Measurements from ENCODE around the gene ATP2B2. TPM values are rescaled to one million over a fixed set of nuclear protein-coding genes. Genes with fewer than 3 reads are reported as not detected.
"Not testable (repeated sequence)": the region's sequence is repeated elsewhere in the genome, so short reads cannot be mapped to it uniquely, and the experiment has no call there.

ATP2B2 gene
- total and polyA plus RNA-seq, 10 of the 15 experiments (the other 5 are each of a cell fraction or from before 2014, with no cell fraction given), result 0.04 TPM; not detected in 9

- FAIRE-seq (no peak), DNase-seq (ENCODE audit: low read depth, low spot score) (no peak), ATAC-seq (no peak)
- WGBS (ENCODE audit: insufficient coverage, insufficient replicate concordance, low lambda C conversion rate, missing lambda C conversion rate), result 0% methylated on average over 2 of the region's 2 CpGs
- no peak overlapping the region for H3K4me3 ChIP-seq
- RAD21 ChIA-PET (ENCODE audit: unreplicated experiment), result no interaction called here
- no peaks in the 10 kb centered on the region; a peak in 1 of 4 replicates for H3K27me3 ChIP-seq (replicated peaks in 1 of 2; ENCODE audit: control insufficient read depth in 2 of 2, insufficient read depth in 2 of 2, low read length in 1 of 2)
- H3K27ac ChIP-seq (ENCODE audit: control insufficient read depth, insufficient read depth), result no peak overlapping the region
- POLR2A ChIA-PET, result no interaction called here
- BruUV-seq (replicated peaks), result no TSS peak
- no peak for TF ChIP-seq ELK1 (IDR thresholded peaks at IDR 0.05; ENCODE audit: low read depth, low read length)
- TF ChIP-seq STAT3 (IDR thresholded peaks at IDR 0.05; ENCODE audit: low read depth, low read length), result no peak
- no peak for TF ChIP-seq SREBF1 (IDR thresholded peaks at IDR 0.05; ENCODE audit: low read length)
- peak; percentile 82 for TF ChIP-seq CBX5 (IDR thresholded peaks at IDR 0.05; ENCODE audit: low read depth)
- no peak for TF ChIP-seq SIX5 (IDR thresholded peaks at IDR 0.05; ENCODE audit: low read depth, low read length, severe bottlenecking)
- H2AFZ ChIP-seq (ENCODE audit: control insufficient read depth, low read depth, low read length), result no peak overlapping the region
- in situ Hi-C loops (cut with MboI), result no loop called here
- no peaks in the 10 kb centered on the region for H3K4me1 ChIP-seq (ENCODE audit: control insufficient read depth, insufficient read depth, low read length)
- H3K9ac ChIP-seq (ENCODE audit: control insufficient read depth, insufficient read depth, low read length), result no peak overlapping the region
- no peaks in the 10 kb centered on the region for H4K20me1 ChIP-seq (ENCODE audit: control insufficient read depth, insufficient read depth)
- CTCF ChIA-PET, result no interaction called here
- intact Hi-C loops (cut with micrococcal nuclease; ENCODE audit: unreplicated experiment), result no loop called here
- SMC1A ChIA-PET (ENCODE audit: uncharacterized antibody, unreplicated experiment), result no interaction called here
- H3K79me2 ChIP-seq (ENCODE audit: control insufficient read depth, insufficient read depth, low read length), result no peaks in the 10 kb centered on the region
- H3K9me3 ChIP-seq (replicated peaks; ENCODE audit: control insufficient read depth, insufficient read depth, low read length), result no peaks in the 10 kb centered on the region; the same call in 1 of the 3 replicates
- H3K36me3 ChIP-seq (ENCODE audit: control insufficient read depth in 2 of 2, insufficient read depth in 2 of 2, low read length in 1 of 2), result no peaks in the 10 kb centered on the region
- no peak overlapping the region for H3K4me2 ChIP-seq (ENCODE audit: control insufficient read depth, insufficient read depth)
Observed at GRCh38 chr3:10542518-10542917, 37.1 kb upstream of the ATP2B2 start.

- H2AFZ ChIP-seq (ENCODE audit: control insufficient read depth, low read depth, low read length); H4K20me1 ChIP-seq (ENCODE audit: control insufficient read depth, insufficient read depth); H3K27me3 ChIP-seq (replicated peaks in 1 of 2; ENCODE audit: control insufficient read depth in 2 of 2, insufficient read depth in 2 of 2, low read length in 1 of 2); in situ Hi-C loops (cut with MboI); FAIRE-seq; intact Hi-C loops (cut with micrococcal nuclease; ENCODE audit: unreplicated experiment); H3K9me3 ChIP-seq (replicated peaks; ENCODE audit: control insufficient read depth, insufficient read depth, low read length); DNase-seq (ENCODE audit: low read depth, low spot score); H3K79me2 ChIP-seq (ENCODE audit: control insufficient read depth, insufficient read depth, low read length); H3K4me2 ChIP-seq (ENCODE audit: control insufficient read depth, insufficient read depth); SMC1A ChIA-PET (ENCODE audit: uncharacterized antibody, unreplicated experiment); ATAC-seq; BruUV-seq (replicated peaks); H3K36me3 ChIP-seq (ENCODE audit: control insufficient read depth in 2 of 2, insufficient read depth in 2 of 2, low read length in 1 of 2); CTCF ChIA-PET; RAD21 ChIA-PET (ENCODE audit: unreplicated experiment); H3K4me1 ChIP-seq (ENCODE audit: control insufficient read depth, insufficient read depth, low read length); H3K4me3 ChIP-seq; H3K9ac ChIP-seq (ENCODE audit: control insufficient read depth, insufficient read depth, low read length); POLR2A ChIA-PET; H3K27ac ChIP-seq (ENCODE audit: control insufficient read depth, insufficient read depth): not testable (repeated sequence)
- 66% methylated on average over 5 of the region's 6 CpGs for WGBS (ENCODE audit: insufficient coverage, insufficient replicate concordance, low lambda C conversion rate, missing lambda C conversion rate)
Observed at GRCh38 chr3:10540347-10540746, 35.0 kb upstream of the ATP2B2 start.
